ENCODE data around the gene CPN2. TPM values are rescaled to one million over a fixed set of nuclear protein-coding genes. Genes with fewer than 3 reads are reported as not detected.

Gene CPN2
- total and polyA plus RNA-seq, 10 of the 15 experiments (the other 5 are each of a cell fraction or from before 2014, with no cell fraction given): not detected

DNA sequence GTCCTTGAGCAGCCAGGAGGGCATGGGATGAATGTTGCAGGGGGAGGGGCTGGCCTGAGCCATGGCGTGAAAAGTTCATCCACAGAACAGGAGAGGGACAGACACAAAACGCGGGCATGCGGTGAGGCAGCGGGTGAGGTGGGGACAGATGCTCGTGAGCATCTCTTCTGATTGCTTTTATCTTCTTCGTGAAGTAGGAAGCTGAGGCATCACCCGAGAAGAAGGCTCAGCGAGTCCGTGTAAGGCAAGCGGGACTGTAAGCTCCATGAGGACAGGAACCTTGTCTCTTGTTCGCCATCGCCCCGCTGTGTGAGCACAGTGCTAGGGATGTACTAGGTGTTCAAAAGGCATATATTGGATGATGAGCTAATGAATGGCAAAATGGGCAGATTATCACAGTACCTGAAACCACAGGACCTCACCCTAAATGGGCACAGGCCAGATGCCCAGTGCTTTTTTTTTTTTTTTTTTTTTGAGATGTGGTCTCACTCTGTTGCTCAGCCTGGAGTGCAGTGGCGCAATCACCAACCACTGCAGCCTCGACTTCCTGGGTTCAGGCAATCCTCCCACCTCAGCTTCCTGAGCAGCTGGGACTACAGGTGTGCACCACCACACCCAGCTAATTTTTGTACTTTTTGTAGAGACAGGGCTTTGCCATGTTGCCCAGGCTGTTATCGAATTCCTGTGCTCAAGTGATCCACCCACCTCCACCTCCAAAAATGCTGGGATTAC, 46.8 kb downstream of the CPN2 start:
- Histone ChIP-seq H2AFZ (ENCODE audit: control insufficient read depth, low read depth, low read length) (no peak overlapping the region), H4K20me1 (ENCODE audit: control insufficient read depth, insufficient read depth) (no peaks in the 10 kb centered on the region), H3K4me3 (no peak overlapping the region), H3K4me1 (ENCODE audit: control insufficient read depth, insufficient read depth, low read length) (peaks cover 40% of the 10 kb centered on the region), H3K4me2 (ENCODE audit: control insufficient read depth, insufficient read depth) (no peak overlapping the region), H3K27me3 (replicated peaks in 1 of 2; ENCODE audit: control insufficient read depth in 2 of 2, insufficient read depth in 2 of 2, low read length in 1 of 2) (no peaks in the 10 kb centered on the region), H3K79me2 (ENCODE audit: control insufficient read depth, insufficient read depth, low read length) (no peaks in the 10 kb centered on the region), H3K27ac (ENCODE audit: control insufficient read depth, insufficient read depth) (no peak overlapping the region), H3K9me3 (replicated peaks; ENCODE audit: control insufficient read depth, insufficient read depth, low read length) (no peaks in the 10 kb centered on the region; the same call in 2 of the 3 replicates), H3K36me3 (ENCODE audit: control insufficient read depth in 2 of 2, insufficient read depth in 2 of 2, low read length in 1 of 2) (no peaks in the 10 kb centered on the region), H3K9ac (ENCODE audit: control insufficient read depth, insufficient read depth, low read length) (no peak overlapping the region)
- intact Hi-C loops (cut with micrococcal nuclease; ENCODE audit: unreplicated experiment): no loop called here
- no TSS peak for BruUV-seq (replicated peaks)
- CTCF ChIA-PET: interaction anchor here (1.6 kb wide), 1 partner anchor 12 kb away, joined by 3 read pairs; no protein-coding TSS in a partner anchor
- no peak for ATAC-seq
- no peak for DNase-seq (ENCODE audit: low read depth, low spot score)
- FAIRE-seq: no peak
- in situ Hi-C loops (cut with MboI): no loop called here
- SMC1A ChIA-PET (ENCODE audit: uncharacterized antibody, unreplicated experiment): interaction anchor here (1.5 kb wide), 1 partner anchor 222 kb away, joined by 3 read pairs; no protein-coding TSS in a partner anchor
- RAD21 ChIA-PET (ENCODE audit: unreplicated experiment): interaction anchor here (1.8 kb wide), 1 partner anchor 11 kb away, joined by 4 read pairs; no protein-coding TSS in a partner anchor
- WGBS (ENCODE audit: insufficient coverage, insufficient replicate concordance, low lambda C conversion rate, missing lambda C conversion rate): 85% methylated on average over 17 of the region's 17 CpGs
- POLR2A ChIA-PET: interaction anchor here (0.7 kb wide), 1 partner anchor 91 kb away, joined by 6 read pairs; no protein-coding TSS in a partner anchor
- TF ChIP-seq ZNF384 (IDR thresholded peaks at IDR 0.05; ENCODE audit: borderline replicate concordance, low read depth, low read length) (no peak), HDAC6 (IDR thresholded peaks at IDR 0.05; ENCODE audit: unreplicated experiment) (no peak), KLF5 (IDR thresholded peaks at IDR 0.05; ENCODE audit: partially characterized antibody) (no peak)
- TF ChIP-seq, protein P1, sequence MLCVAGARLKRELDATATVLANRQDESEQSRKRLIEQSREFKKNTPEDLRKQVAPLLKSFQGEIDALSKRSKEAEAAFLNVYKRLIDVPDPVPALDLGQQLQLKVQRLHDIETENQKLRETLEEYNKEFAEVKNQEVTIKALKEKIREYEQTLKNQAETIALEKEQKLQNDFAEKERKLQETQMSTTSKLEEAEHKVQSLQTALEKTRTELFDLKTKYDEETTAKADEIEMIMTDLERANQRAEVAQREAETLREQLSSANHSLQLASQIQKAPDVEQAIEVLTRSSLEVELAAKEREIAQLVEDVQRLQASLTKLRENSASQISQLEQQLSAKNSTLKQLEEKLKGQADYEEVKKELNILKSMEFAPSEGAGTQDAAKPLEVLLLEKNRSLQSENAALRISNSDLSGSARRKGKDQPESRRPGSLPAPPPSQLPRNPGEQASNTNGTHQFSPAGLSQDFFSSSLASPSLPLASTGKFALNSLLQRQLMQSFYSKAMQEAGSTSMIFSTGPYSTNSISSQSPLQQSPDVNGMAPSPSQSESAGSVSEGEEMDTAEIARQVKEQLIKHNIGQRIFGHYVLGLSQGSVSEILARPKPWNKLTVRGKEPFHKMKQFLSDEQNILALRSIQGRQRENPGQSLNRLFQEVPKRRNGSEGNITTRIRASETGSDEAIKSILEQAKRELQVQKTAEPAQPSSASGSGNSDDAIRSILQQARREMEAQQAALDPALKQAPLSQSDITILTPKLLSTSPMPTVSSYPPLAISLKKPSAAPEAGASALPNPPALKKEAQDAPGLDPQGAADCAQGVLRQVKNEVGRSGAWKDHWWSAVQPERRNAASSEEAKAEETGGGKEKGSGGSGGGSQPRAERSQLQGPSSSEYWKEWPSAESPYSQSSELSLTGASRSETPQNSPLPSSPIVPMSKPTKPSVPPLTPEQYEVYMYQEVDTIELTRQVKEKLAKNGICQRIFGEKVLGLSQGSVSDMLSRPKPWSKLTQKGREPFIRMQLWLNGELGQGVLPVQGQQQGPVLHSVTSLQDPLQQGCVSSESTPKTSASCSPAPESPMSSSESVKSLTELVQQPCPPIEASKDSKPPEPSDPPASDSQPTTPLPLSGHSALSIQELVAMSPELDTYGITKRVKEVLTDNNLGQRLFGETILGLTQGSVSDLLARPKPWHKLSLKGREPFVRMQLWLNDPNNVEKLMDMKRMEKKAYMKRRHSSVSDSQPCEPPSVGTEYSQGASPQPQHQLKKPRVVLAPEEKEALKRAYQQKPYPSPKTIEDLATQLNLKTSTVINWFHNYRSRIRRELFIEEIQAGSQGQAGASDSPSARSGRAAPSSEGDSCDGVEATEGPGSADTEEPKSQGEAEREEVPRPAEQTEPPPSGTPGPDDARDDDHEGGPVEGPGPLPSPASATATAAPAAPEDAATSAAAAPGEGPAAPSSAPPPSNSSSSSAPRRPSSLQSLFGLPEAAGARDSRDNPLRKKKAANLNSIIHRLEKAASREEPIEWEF (IDR thresholded peaks at IDR 0.05; ENCODE audit: insufficient replicate concordance, low read depth, low read length): no peak
- TF ChIP-seq, protein P2, sequence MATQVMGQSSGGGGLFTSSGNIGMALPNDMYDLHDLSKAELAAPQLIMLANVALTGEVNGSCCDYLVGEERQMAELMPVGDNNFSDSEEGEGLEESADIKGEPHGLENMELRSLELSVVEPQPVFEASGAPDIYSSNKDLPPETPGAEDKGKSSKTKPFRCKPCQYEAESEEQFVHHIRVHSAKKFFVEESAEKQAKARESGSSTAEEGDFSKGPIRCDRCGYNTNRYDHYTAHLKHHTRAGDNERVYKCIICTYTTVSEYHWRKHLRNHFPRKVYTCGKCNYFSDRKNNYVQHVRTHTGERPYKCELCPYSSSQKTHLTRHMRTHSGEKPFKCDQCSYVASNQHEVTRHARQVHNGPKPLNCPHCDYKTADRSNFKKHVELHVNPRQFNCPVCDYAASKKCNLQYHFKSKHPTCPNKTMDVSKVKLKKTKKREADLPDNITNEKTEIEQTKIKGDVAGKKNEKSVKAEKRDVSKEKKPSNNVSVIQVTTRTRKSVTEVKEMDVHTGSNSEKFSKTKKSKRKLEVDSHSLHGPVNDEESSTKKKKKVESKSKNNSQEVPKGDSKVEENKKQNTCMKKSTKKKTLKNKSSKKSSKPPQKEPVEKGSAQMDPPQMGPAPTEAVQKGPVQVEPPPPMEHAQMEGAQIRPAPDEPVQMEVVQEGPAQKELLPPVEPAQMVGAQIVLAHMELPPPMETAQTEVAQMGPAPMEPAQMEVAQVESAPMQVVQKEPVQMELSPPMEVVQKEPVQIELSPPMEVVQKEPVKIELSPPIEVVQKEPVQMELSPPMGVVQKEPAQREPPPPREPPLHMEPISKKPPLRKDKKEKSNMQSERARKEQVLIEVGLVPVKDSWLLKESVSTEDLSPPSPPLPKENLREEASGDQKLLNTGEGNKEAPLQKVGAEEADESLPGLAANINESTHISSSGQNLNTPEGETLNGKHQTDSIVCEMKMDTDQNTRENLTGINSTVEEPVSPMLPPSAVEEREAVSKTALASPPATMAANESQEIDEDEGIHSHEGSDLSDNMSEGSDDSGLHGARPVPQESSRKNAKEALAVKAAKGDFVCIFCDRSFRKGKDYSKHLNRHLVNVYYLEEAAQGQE (IDR thresholded peaks at IDR 0.05; ENCODE audit: low read depth, low read length): no peak
- TF ChIP-seq, protein P3, sequence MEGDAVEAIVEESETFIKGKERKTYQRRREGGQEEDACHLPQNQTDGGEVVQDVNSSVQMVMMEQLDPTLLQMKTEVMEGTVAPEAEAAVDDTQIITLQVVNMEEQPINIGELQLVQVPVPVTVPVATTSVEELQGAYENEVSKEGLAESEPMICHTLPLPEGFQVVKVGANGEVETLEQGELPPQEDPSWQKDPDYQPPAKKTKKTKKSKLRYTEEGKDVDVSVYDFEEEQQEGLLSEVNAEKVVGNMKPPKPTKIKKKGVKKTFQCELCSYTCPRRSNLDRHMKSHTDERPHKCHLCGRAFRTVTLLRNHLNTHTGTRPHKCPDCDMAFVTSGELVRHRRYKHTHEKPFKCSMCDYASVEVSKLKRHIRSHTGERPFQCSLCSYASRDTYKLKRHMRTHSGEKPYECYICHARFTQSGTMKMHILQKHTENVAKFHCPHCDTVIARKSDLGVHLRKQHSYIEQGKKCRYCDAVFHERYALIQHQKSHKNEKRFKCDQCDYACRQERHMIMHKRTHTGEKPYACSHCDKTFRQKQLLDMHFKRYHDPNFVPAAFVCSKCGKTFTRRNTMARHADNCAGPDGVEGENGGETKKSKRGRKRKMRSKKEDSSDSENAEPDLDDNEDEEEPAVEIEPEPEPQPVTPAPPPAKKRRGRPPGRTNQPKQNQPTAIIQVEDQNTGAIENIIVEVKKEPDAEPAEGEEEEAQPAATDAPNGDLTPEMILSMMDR (IDR thresholded peaks at IDR 0.05 in 2 of 3, conservative IDR thresholded peaks at IDR 0.05 in 1 of 3; ENCODE audit: control insufficient read depth in 2 of 3, extremely low read depth in 1 of 3, insufficient read depth in 1 of 3, low read depth in 3 of 3, low read length in 3 of 3): no peak
- TF ChIP-seq, protein P4, sequence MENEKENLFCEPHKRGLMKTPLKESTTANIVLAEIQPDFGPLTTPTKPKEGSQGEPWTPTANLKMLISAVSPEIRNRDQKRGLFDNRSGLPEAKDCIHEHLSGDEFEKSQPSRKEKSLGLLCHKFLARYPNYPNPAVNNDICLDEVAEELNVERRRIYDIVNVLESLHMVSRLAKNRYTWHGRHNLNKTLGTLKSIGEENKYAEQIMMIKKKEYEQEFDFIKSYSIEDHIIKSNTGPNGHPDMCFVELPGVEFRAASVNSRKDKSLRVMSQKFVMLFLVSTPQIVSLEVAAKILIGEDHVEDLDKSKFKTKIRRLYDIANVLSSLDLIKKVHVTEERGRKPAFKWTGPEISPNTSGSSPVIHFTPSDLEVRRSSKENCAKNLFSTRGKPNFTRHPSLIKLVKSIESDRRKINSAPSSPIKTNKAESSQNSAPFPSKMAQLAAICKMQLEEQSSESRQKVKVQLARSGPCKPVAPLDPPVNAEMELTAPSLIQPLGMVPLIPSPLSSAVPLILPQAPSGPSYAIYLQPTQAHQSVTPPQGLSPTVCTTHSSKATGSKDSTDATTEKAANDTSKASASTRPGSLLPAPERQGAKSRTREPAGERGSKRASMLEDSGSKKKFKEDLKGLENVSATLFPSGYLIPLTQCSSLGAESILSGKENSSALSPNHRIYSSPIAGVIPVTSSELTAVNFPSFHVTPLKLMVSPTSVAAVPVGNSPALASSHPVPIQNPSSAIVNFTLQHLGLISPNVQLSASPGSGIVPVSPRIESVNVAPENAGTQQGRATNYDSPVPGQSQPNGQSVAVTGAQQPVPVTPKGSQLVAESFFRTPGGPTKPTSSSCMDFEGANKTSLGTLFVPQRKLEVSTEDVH (IDR thresholded peaks at IDR 0.05; ENCODE audit: low read depth, partially characterized antibody): no peak
